Heart left ventricle (tissue), 11 donors: ENCODE results near the gene GOLGA8O. TPM values are rescaled to one million over a fixed set of nuclear protein-coding genes. Genes with fewer than 3 reads are reported as not detected.

Experiments used
- polyA plus RNA-seq, 2 donors: library from polyadenylated mRNA; stranded (reverse); fragments of 200-250 nt; gene quantifications; one replicate each; pipeline ENCODE4 v1.2.3, GENCODE V29; 2013
- total RNA-seq, 9 donors: library from RNA; depleted of rRNA in 2 of 9; stranded (reverse); fragments of >200 nt in 2 of 9; fragmentation: NEBNext Ultra II Directional in 3 of 9; extraction: Animal tissue kit (Norgen Biotek cat#: 25700) in 3 of 9; gene quantifications; one replicate each; pipeline versions ENCODE4 v1.1.0 to v1.2.4, GENCODE V29; 2016 to 2023
- donor health status: ischemic (EF 13 %, LVEDD 7.1; RV severe dilation, severe dysfunction).
- donor health status: healthy with polysubstance abuse.
- donor health status: DM: no; HTN: yes; CAD: no.
- donor health status: DM: no; HTN: no; CAD: no.
- donor health status: ischemic (EF 25% LVEDD 5.7; RV mildly dilated, moderate dysfunction).
- donor health status: healthy.
- donor health status: DM: yes; HTN: yes; CAD: no.
- donor health status: PGD.
- donor health status: nonischemic (EF 23%, LVEDD 6.1; RV moderate dilation, normal function).

The GOLGA8O gene
- total and polyA plus RNA-seq, 11 donors = 0.42 to 3.5 (median 0.95) TPM; not detected in 2

Other genes with a start within 250 kb of the GOLGA8O start
- under 1 TPM in 4 of 9 donors, not detected in 5; 0.20 to 0.56 (median 0.29) TPM for gene GOLGA8K, start 52.3 kb downstream of the GOLGA8O start, total RNA-seq
- gene GOLGA8K, start 52.3 kb downstream of the GOLGA8O start, polyA plus RNA-seq = under 1 TPM; 0.30 to 0.32 TPM
- gene GOLGA8N, start 137.8 kb upstream of the GOLGA8O start, total RNA-seq = 10 to 100 TPM in 1 of 9 donors, 1 to 10 TPM in 8; 3.8 to 10.2 (median 5.1) TPM
- 10 to 100 TPM in 1 of 2 donors, 1 to 10 TPM in 1; 1.7 to 12.6 TPM for gene GOLGA8N, start 137.8 kb upstream of the GOLGA8O start, polyA plus RNA-seq
- 10 to 100 TPM in 1 of 9 donors, 1 to 10 TPM in 6, under 1 TPM in 2; 0.91 to 11.1 (median 1.9) TPM for gene ARHGAP11A, start 159.9 kb upstream of the GOLGA8O start, total RNA-seq
- gene ARHGAP11A, start 159.9 kb upstream of the GOLGA8O start, polyA plus RNA-seq = under 1 TPM; 0.61 to 0.87 TPM
- gene SCG5, start 186.1 kb upstream of the GOLGA8O start, total RNA-seq = 1 to 10 TPM in 2 of 9 donors, under 1 TPM in 1, not detected in 6; 0.54 to 5.3 (median 1.1) TPM
- gene SCG5, start 186.1 kb upstream of the GOLGA8O start, polyA plus RNA-seq = under 1 TPM in 1 of 2 donors, not detected in 1; 0.54 TPM